MM.1S (cell line): ENCODE measurements around the gene EPS8L1.

Experiments used
- DNase-seq: peaks from one replicate; pipeline ENCODE4 v3.0.0-alpha.2; 2015
- H2AFZ ChIP-seq: fragments of 300-600 bp; sonication (generic); 2 replicates; pipeline ENCODE4 v1.6.0; 2016; ENCODE audit warnings: antibody characterized with exemption, low read length
- H3F3A ChIP-seq: fragments of 300-600 bp; sonication (generic); 2 replicates; pipeline ENCODE4 v1.6.1; 2016; ENCODE audit warnings: mild to moderate bottlenecking, antibody characterized with exemption, low read length, moderate library complexity, mixed read lengths; ENCODE audit not compliant: insufficient read depth
- H3K27ac ChIP-seq: fragments of 300-600 bp; sonication (generic); 2 replicates; pipeline ENCODE4 v1.5.1; 2016; ENCODE audit warnings: mild to moderate bottlenecking, low read length
- H3K27me3 ChIP-seq: fragments of 300-600 bp; sonication (generic); replicated peaks from 2 replicates; pipeline ENCODE4 v1.6.0; 2016; ENCODE audit warnings: low read length; ENCODE audit not compliant: insufficient read depth
- H3K36me3 ChIP-seq: fragments of 300-600 bp; sonication (generic); replicated peaks from 2 replicates; pipeline ENCODE4 v1.6.1; 2016; ENCODE audit warnings: mild to moderate bottlenecking, low read length, mixed read lengths; ENCODE audit not compliant: insufficient read depth
- H3K4me1 ChIP-seq: fragments of 300-600 bp; sonication (generic); 2 replicates; pipeline ENCODE4 v1.6.1; 2016; ENCODE audit warnings: low read length, mixed read lengths
- H3K4me2 ChIP-seq: fragments of 300-600 bp; sonication (generic); 2 replicates; pipeline ENCODE4 v1.6.0; 2016; ENCODE audit warnings: low read depth, low read length
- H3K4me3 ChIP-seq: fragments of 300-600 bp; sonication (generic); 2 replicates; pipeline ENCODE4 v1.5.1; 2016; ENCODE audit warnings: low read length, mixed read lengths
- H3K79me2 ChIP-seq: fragments of 300-600 bp; sonication (generic); 2 replicates; pipeline ENCODE4 v1.6.1; 2016; ENCODE audit warnings: mixed run types, low read length, mixed read lengths
- H3K9ac ChIP-seq: fragments of 300-600 bp; sonication (generic); 2 replicates; pipeline ENCODE4 v1.6.1; 2016; ENCODE audit warnings: low read length, mixed read lengths
- H3K9me2 ChIP-seq: fragments of 300-600 bp; sonication (generic); replicated peaks from 2 replicates; pipeline ENCODE4 v1.6.1; 2016; ENCODE audit warnings: mild to moderate bottlenecking, low read length, mixed read lengths; ENCODE audit not compliant: insufficient read depth
- H3K9me3 ChIP-seq: fragments of 300-600 bp; sonication (generic); replicated peaks from 2 replicates; pipeline ENCODE4 v1.6.1; 2016; ENCODE audit warnings: mild to moderate bottlenecking, low read length, mixed read lengths; ENCODE audit not compliant: insufficient read depth
- H4K20me1 ChIP-seq: fragments of 300-600 bp; sonication (generic); 2 replicates; pipeline ENCODE4 v1.6.1; 2016; ENCODE audit warnings: mild to moderate bottlenecking, low read length, moderate library complexity, mixed read lengths; ENCODE audit not compliant: insufficient read depth
- CTCF ChIP-seq: fragments of 300-600 bp; sonication (generic); IDR thresholded peaks from 2 replicates; pipeline ENCODE4 v1.5.1; 2016; ENCODE audit warnings: antibody characterized with exemption, low read length, mixed read lengths
- EZH2 ChIP-seq: fragments of 300-600 bp; sonication (generic); optimal IDR thresholded peaks from 2 replicates; pipeline ENCODE3; 2017; ENCODE audit warnings: low read depth, mild to moderate bottlenecking, antibody characterized with exemption, low read length, mixed read lengths
- EZH2phosphoT487 ChIP-seq: fragments of 300-600 bp; sonication (generic); IDR thresholded peaks from 2 replicates; pipeline ENCODE4 v1.6.1; 2018; ENCODE audit warnings: antibody characterized with exemption, low read length

EPS8L1 gene

GRCh38 chr19:55096061-55096701 lies 20.5 kb downstream of the EPS8L1 start:
- TF ChIP-seq EZH2 (no peak), EZH2phosphoT487 (no peak), CTCF (no peak)
- no peak overlapping the region for H3K4me3 ChIP-seq

GRCh38 chr19:55097864-55098715 lies 22.4 kb downstream of the EPS8L1 start:
- Histone ChIP-seq H3K36me3 (peaks cover under 1% of the 10 kb centered on the region; the same call in 1 of the 2 replicates), H3K9me2 (no peaks in the 10 kb centered on the region), H3K27ac (no peak overlapping the region), H3K4me2 (no peak overlapping the region), H3K9me3 (no peaks in the 10 kb centered on the region), H3K9ac (no peak overlapping the region), H3K4me3 (no peak overlapping the region), H3F3A (no peaks in the 10 kb centered on the region), H4K20me1 (no peaks in the 10 kb centered on the region), H3K4me1 (no peaks in the 10 kb centered on the region), H2AFZ (no peak overlapping the region), H3K27me3 (no peaks in the 10 kb centered on the region), H3K79me2 (no peaks in the 10 kb centered on the region)
- TF ChIP-seq EZH2 = no peak
- TF ChIP-seq CTCF = no peak
- no peak for TF ChIP-seq EZH2phosphoT487
- DNase-seq = no peak

More at GRCh38 chr19:55096061-55096701, 20.5 kb downstream of the EPS8L1 start:
- H3K9ac ChIP-seq = no peak overlapping the region
- no peak overlapping the region for H3K4me2 ChIP-seq
- H3K9me2 ChIP-seq = no peaks in the 10 kb centered on the region
- no peaks in the 10 kb centered on the region for H4K20me1 ChIP-seq
- H3K79me2 ChIP-seq = no peaks in the 10 kb centered on the region
- DNase-seq = no peak
- no peak overlapping the region for H3K27ac ChIP-seq
- no peaks in the 10 kb centered on the region for H3K4me1 ChIP-seq
- no peaks in the 10 kb centered on the region for H3K9me3 ChIP-seq
- no peaks in the 10 kb centered on the region for H3K36me3 ChIP-seq
- no peak overlapping the region for H2AFZ ChIP-seq
- no peaks in the 10 kb centered on the region for H3K27me3 ChIP-seq
- H3F3A ChIP-seq = no peaks in the 10 kb centered on the region

- no peak overlapping the region for H3K4me2 ChIP-seq
- no peaks in the 10 kb centered on the region for H3K4me1 ChIP-seq
- H4K20me1 ChIP-seq = no peaks in the 10 kb centered on the region
- H3K4me3 ChIP-seq = no peak overlapping the region
- no peak for DNase-seq
- H3K9me2 ChIP-seq = no peaks in the 10 kb centered on the region
- no peaks in the 10 kb centered on the region for H3K27me3 ChIP-seq
- H2AFZ ChIP-seq = no peak overlapping the region
- H3K27ac ChIP-seq = no peak overlapping the region
- no peak overlapping the region for H3K9ac ChIP-seq
- H3K36me3 ChIP-seq = peaks cover 4% of the 10 kb centered on the region; the same call in 1 of the 2 replicates
- TF ChIP-seq EZH2 (no peak), CTCF (no peak), EZH2phosphoT487 (no peak)
- H3K9me3 ChIP-seq = no peaks in the 10 kb centered on the region
- no peaks in the 10 kb centered on the region for H3K79me2 ChIP-seq
- H3F3A ChIP-seq = no peaks in the 10 kb centered on the region
Measured at GRCh38 chr19:55098716-55099556, 23.3 kb downstream of the EPS8L1 start.
